Loucy (cell line): ENCODE results near the gene TPI1.

Experiments
- EZH2phosphoT487 ChIP-seq: fragments of 200-600 bp; IDR thresholded peaks from 2 replicates; pipeline ENCODE4 v1.6.1; 2018; ENCODE audit warnings: antibody characterized with exemption, mild to moderate bottlenecking, moderate library complexity, borderline replicate concordance
- TF ChIP-seq, protein P1 (sequence below): fragments of 200-600 bp; sonication (generic); conservative IDR thresholded peaks from 2 replicates; pipeline ENCODE4 v1.5.1; 2014; ENCODE audit warnings: mild to moderate bottlenecking, antibody characterized with exemption, low read length

DNA sequence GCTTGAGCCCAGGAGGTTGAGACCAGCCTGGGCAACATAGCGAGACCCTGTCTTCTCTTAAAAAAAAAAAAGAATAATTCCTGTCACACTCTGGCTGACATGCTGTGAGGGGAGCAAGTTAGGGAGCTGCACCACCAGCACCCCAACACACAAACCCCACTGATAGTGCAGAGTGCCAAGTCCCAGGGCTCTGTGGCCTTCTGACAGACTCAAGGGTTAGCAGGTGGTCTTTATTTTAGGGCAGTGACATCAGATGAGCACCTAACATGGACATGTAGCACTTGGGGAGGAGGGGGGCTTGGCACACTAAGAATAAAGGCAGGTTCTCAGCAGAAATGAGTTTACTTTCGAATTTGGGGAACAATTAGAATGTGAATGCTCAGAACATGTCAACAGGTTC, 8.5 kb upstream of the TPI1 start:
- TF ChIP-seq, protein P1, sequence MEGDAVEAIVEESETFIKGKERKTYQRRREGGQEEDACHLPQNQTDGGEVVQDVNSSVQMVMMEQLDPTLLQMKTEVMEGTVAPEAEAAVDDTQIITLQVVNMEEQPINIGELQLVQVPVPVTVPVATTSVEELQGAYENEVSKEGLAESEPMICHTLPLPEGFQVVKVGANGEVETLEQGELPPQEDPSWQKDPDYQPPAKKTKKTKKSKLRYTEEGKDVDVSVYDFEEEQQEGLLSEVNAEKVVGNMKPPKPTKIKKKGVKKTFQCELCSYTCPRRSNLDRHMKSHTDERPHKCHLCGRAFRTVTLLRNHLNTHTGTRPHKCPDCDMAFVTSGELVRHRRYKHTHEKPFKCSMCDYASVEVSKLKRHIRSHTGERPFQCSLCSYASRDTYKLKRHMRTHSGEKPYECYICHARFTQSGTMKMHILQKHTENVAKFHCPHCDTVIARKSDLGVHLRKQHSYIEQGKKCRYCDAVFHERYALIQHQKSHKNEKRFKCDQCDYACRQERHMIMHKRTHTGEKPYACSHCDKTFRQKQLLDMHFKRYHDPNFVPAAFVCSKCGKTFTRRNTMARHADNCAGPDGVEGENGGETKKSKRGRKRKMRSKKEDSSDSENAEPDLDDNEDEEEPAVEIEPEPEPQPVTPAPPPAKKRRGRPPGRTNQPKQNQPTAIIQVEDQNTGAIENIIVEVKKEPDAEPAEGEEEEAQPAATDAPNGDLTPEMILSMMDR = no peak
- TF ChIP-seq EZH2phosphoT487 = no peak
